Liver (tissue), 9 donors: ENCODE results near the gene RAB18. TPM values are rescaled to one million over a fixed set of nuclear protein-coding genes. Genes with fewer than 3 reads are reported as not detected.

Experiments used
- DNase-seq: peaks from one replicate; pipeline ENCODE4 v3.0.0-alpha.2; 2017; ENCODE audit warnings: low spot score
- H3K27ac ChIP-seq, 2 donors: one replicate each; pipeline ENCODE4 v1.7.0; 2013; ENCODE audit warnings: inconsistent platforms in 2 of 2, low read length in 2 of 2, control low read depth in 1 of 2, low read depth in 1 of 2, mild to moderate bottlenecking in 1 of 2
- H3K27me3 ChIP-seq, 4 donors: one replicate each; pipeline versions ENCODE4 v1.6.1 to v1.7.0; 2013; ENCODE audit warnings: low read length in 3 of 4, inconsistent platforms in 1 of 4, mild to moderate bottlenecking in 1 of 4, moderate library complexity in 1 of 4; ENCODE audit not compliant: control insufficient read depth in 4 of 4, insufficient read depth in 4 of 4
- H3K36me3 ChIP-seq, 4 donors: one replicate each; pipeline versions ENCODE4 v1.6.1 to v1.7.0; 2013; ENCODE audit warnings: low read length in 3 of 4, mild to moderate bottlenecking in 3 of 4, low read depth in 1 of 4, moderate library complexity in 1 of 4; ENCODE audit not compliant: control insufficient read depth in 4 of 4, insufficient read depth in 3 of 4
- H3K4me1 ChIP-seq, 4 donors: one replicate each; pipeline versions ENCODE4 v1.6.1 to v1.7.0; 2013; ENCODE audit warnings: low read length in 3 of 4, mild to moderate bottlenecking in 3 of 4, moderate library complexity in 1 of 4; ENCODE audit not compliant: control insufficient read depth in 4 of 4, insufficient read depth in 4 of 4
- H3K4me3 ChIP-seq, 3 donors: one replicate each; pipeline versions ENCODE4 v1.6.1 to v1.7.0; 2013; ENCODE audit warnings: low read length in 3 of 3, control low read depth in 1 of 3, low read depth in 1 of 3, mild to moderate bottlenecking in 1 of 3
- H3K9ac ChIP-seq, 2 donors: one replicate each; pipeline ENCODE4 v1.7.0; 2013; ENCODE audit warnings: low read length in 2 of 2, mild to moderate bottlenecking in 2 of 2, moderate library complexity in 2 of 2, control low read depth in 1 of 2, low read depth in 1 of 2
- H3K9me3 ChIP-seq, 4 donors: one replicate each; pipeline versions ENCODE4 v1.6.1 to v1.7.0; 2013; ENCODE audit warnings: low read length in 3 of 4; ENCODE audit not compliant: control insufficient read depth in 4 of 4
- EGR1 ChIP-seq, 2 donors: IDR thresholded peaks; 2 replicates each; pipeline ENCODE4 v1.6.1; 2016 to 2018; ENCODE audit warnings: antibody characterized with exemption in 2 of 2, low read depth in 2 of 2
- FOXA1 ChIP-seq: IDR thresholded peaks from 2 replicates; pipeline ENCODE4 v1.6.1; 2016; ENCODE audit warnings: antibody characterized with exemption
- FOXA2 ChIP-seq: IDR thresholded peaks from 2 replicates; pipeline ENCODE4 v1.6.1; 2016; ENCODE audit warnings: antibody characterized with exemption
- GABPA ChIP-seq, 2 donors: IDR thresholded peaks in 1 of 2; conservative IDR thresholded peaks in 1 of 2; 2 replicates each; pipeline ENCODE4 v1.6.1; 2016; ENCODE audit warnings: antibody characterized with exemption in 2 of 2, mild to moderate bottlenecking in 1 of 2, moderate library complexity in 1 of 2
- HNF4A ChIP-seq, 2 donors: conservative IDR thresholded peaks; 2 replicates each; pipeline ENCODE4 v1.6.1; 2016; ENCODE audit warnings: antibody characterized with exemption in 2 of 2, mild to moderate bottlenecking in 2 of 2
- HNF4G ChIP-seq: IDR thresholded peaks from 2 replicates; pipeline ENCODE4 v1.6.1; 2016; ENCODE audit warnings: antibody characterized with exemption
- JUND ChIP-seq, 2 donors: IDR thresholded peaks; 2 replicates each; pipeline ENCODE4 v1.6.1; 2016; ENCODE audit warnings: antibody characterized with exemption in 2 of 2
- NR2F2 ChIP-seq: IDR thresholded peaks from 2 replicates; pipeline ENCODE4 v1.6.1; 2016; ENCODE audit warnings: antibody characterized with exemption
- RAD21 ChIP-seq, 2 donors: IDR thresholded peaks; 2 replicates each; pipeline ENCODE4 v1.6.1; 2016; ENCODE audit warnings: antibody characterized with exemption in 2 of 2, mild to moderate bottlenecking in 2 of 2
- RXRA ChIP-seq, 2 donors: IDR thresholded peaks; 2 replicates each; pipeline ENCODE4 v1.6.1; 2017 to 2018; ENCODE audit warnings: antibody characterized with exemption in 2 of 2, mild to moderate bottlenecking in 1 of 2
- SP1 ChIP-seq: IDR thresholded peaks from 2 replicates; pipeline ENCODE4 v1.6.1; 2018; ENCODE audit warnings: antibody characterized with exemption, mild to moderate bottlenecking
- TAF1 ChIP-seq: conservative IDR thresholded peaks from 2 replicates; pipeline ENCODE4 v1.6.1; 2016; ENCODE audit warnings: antibody characterized with exemption, mild to moderate bottlenecking
- YY1 ChIP-seq: IDR thresholded peaks from 2 replicates; pipeline ENCODE4 v1.6.1; 2016; ENCODE audit warnings: antibody characterized with exemption, mild to moderate bottlenecking
- ZBTB33 ChIP-seq: IDR thresholded peaks from 2 replicates; pipeline ENCODE4 v1.6.1; 2016; ENCODE audit warnings: antibody characterized with exemption
- WGBS: extraction: QIAGEN DNeasy Blood & Tissue Kit; methylation state at CpG from one replicate; pipeline ENCODE4 v1.1.7; 2013; 5-methylcytosine and 5-hydroxymethylcytosine counted together
- polyA plus RNA-seq, 2 donors: library from polyadenylated mRNA; stranded (reverse) in 1 of 2; unstranded in 1 of 2; fragments of 200-250 nt in 1 of 2; fragments of >200 nt in 1 of 2; fragmentation: Nextera tagmentation in 1 of 2; extraction: Ambion mirVana in 1 of 2; gene quantifications; one replicate each; pipeline versions ENCODE4 v1.2.1 to v1.2.3, GENCODE V29; 2013 to 2015
- total RNA-seq, 2 donors: library from RNA; depleted of rRNA; stranded (reverse); fragments of >200 nt; gene quantifications; one replicate each; pipeline ENCODE4 v1.2.3, GENCODE V29; 2014
- TF ChIP-seq, protein P1 (sequence below): IDR thresholded peaks from 2 replicates; pipeline ENCODE4 v1.6.1; 2016; ENCODE audit warnings: antibody characterized with exemption, mild to moderate bottlenecking
- TF ChIP-seq, protein P2 (sequence below): fragments of 150-350 bp; IDR thresholded peaks from 2 replicates; pipeline ENCODE4 v1.5.1; 2017; ENCODE audit warnings: improper control_type of control experiment, low read depth, low read length; ENCODE audit not compliant: missing input control
- TF ChIP-seq, protein P3 (sequence below): IDR thresholded peaks from 2 replicates; pipeline ENCODE4 v1.6.1; 2016; ENCODE audit warnings: antibody characterized with exemption
- TF ChIP-seq, protein P4 (sequence below): IDR thresholded peaks from 2 replicates; pipeline ENCODE4 v1.6.1; 2016; ENCODE audit warnings: antibody characterized with exemption
- donor health status: healthy.
- donor health status: healthy.
- donor health status: healthy.
- donor health status: healthy.
- donor health status: healthy.

The RAB18 gene
- total and polyA plus RNA-seq, 4 donors: 19.8 to 57.8 (median 25.2) TPM

DNA sequence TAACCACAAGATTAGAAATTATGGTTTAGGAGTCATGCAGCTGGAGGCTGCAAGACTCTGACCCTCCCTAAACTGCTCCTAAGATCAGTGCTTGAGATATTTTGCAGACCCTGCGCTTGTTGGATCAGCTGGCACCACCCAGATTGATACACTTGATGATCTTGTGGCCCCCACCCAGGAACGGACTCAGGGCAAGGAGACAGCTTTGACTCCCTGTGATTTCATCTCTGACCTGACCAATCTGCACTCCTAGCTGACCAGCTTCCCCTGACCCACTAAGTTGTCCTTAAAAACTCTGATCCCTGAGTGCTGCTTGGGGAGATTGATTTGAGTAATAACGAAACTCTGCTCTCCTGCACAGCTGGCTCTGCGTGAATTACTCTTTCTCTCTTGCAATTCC is 8.0 kb upstream of the RAB18 start:
- no peaks in the 10 kb centered on the region for H3K36me3 ChIP-seq
- no peak overlapping the region for H3K9ac ChIP-seq
- 75% methylated on average over 4 of the region's 4 CpGs for WGBS
- TF ChIP-seq HNF4A (conservative IDR thresholded peaks at IDR 0.05) (no peak), GABPA (IDR thresholded peaks at IDR 0.05 in 1 of 2, conservative IDR thresholded peaks at IDR 0.05 in 1 of 2) (no peak), TAF1 (no peak), JUND (IDR thresholded peaks at IDR 0.05) (no peak), NR2F2 (no peak), SP1 (no peak), RAD21 (IDR thresholded peaks at IDR 0.05) (no peak), HNF4G (no peak)
- TF ChIP-seq, protein P1, sequence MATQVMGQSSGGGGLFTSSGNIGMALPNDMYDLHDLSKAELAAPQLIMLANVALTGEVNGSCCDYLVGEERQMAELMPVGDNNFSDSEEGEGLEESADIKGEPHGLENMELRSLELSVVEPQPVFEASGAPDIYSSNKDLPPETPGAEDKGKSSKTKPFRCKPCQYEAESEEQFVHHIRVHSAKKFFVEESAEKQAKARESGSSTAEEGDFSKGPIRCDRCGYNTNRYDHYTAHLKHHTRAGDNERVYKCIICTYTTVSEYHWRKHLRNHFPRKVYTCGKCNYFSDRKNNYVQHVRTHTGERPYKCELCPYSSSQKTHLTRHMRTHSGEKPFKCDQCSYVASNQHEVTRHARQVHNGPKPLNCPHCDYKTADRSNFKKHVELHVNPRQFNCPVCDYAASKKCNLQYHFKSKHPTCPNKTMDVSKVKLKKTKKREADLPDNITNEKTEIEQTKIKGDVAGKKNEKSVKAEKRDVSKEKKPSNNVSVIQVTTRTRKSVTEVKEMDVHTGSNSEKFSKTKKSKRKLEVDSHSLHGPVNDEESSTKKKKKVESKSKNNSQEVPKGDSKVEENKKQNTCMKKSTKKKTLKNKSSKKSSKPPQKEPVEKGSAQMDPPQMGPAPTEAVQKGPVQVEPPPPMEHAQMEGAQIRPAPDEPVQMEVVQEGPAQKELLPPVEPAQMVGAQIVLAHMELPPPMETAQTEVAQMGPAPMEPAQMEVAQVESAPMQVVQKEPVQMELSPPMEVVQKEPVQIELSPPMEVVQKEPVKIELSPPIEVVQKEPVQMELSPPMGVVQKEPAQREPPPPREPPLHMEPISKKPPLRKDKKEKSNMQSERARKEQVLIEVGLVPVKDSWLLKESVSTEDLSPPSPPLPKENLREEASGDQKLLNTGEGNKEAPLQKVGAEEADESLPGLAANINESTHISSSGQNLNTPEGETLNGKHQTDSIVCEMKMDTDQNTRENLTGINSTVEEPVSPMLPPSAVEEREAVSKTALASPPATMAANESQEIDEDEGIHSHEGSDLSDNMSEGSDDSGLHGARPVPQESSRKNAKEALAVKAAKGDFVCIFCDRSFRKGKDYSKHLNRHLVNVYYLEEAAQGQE: no peak
- TF ChIP-seq, protein P2, sequence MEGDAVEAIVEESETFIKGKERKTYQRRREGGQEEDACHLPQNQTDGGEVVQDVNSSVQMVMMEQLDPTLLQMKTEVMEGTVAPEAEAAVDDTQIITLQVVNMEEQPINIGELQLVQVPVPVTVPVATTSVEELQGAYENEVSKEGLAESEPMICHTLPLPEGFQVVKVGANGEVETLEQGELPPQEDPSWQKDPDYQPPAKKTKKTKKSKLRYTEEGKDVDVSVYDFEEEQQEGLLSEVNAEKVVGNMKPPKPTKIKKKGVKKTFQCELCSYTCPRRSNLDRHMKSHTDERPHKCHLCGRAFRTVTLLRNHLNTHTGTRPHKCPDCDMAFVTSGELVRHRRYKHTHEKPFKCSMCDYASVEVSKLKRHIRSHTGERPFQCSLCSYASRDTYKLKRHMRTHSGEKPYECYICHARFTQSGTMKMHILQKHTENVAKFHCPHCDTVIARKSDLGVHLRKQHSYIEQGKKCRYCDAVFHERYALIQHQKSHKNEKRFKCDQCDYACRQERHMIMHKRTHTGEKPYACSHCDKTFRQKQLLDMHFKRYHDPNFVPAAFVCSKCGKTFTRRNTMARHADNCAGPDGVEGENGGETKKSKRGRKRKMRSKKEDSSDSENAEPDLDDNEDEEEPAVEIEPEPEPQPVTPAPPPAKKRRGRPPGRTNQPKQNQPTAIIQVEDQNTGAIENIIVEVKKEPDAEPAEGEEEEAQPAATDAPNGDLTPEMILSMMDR: no peak
- TF ChIP-seq, protein P3, sequence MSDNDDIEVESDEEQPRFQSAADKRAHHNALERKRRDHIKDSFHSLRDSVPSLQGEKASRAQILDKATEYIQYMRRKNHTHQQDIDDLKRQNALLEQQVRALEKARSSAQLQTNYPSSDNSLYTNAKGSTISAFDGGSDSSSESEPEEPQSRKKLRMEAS: no peak
- TF ChIP-seq, protein P4, sequence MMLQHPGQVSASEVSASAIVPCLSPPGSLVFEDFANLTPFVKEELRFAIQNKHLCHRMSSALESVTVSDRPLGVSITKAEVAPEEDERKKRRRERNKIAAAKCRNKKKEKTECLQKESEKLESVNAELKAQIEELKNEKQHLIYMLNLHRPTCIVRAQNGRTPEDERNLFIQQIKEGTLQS: no peak
- no peak overlapping the region for H3K27ac ChIP-seq
- H3K4me1 ChIP-seq: no peaks in the 10 kb centered on the region
- H3K9me3 ChIP-seq: peaks cover 0 to 11% (median 4%) of the 10 kb centered on the region in 4 donors
- DNase-seq: no peak
- no peak overlapping the region for H3K4me3 ChIP-seq
- H3K27me3 ChIP-seq: peaks cover 0 to 4% (median 0%) of the 10 kb centered on the region in 4 donors

DNA sequence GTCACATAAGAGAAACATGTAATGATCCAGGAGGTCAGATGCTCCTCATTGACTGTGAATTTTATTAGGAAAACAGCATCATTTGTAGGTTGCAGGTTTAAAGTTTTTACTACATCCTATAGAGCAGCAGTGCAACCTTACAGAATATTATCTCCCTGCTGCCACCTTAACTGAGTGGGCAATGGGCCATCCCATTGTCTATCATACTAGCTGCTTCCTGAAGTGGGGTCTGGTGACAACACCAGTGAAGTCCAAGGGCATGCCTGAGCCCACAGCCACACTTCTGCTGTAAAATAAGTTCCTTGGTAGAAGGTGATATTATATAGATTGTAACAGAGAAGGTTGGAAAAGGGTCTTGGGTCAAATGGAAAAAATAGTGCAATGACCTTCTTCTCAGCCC is 4.0 kb upstream of the RAB18 start:
- H3K36me3 ChIP-seq: no peaks in the 10 kb centered on the region
- DNase-seq: no peak
- TF ChIP-seq ZBTB33 (no peak), EGR1 (IDR thresholded peaks at IDR 0.05; ENCODE audit: low read depth in 2 of 2) (no peak), RXRA (IDR thresholded peaks at IDR 0.05) (no peak), TAF1 (no peak), FOXA2 (no peak), HNF4G (no peak), YY1 (no peak), NR2F2 (no peak), JUND (IDR thresholded peaks at IDR 0.05) (no peak), FOXA1 (no peak), HNF4A (conservative IDR thresholded peaks at IDR 0.05) (no peak)
- TF ChIP-seq, protein P3: no peak
- TF ChIP-seq, protein P1: no peak
- TF ChIP-seq, protein P2: no peak
- TF ChIP-seq, protein P4: no peak
- no peaks in the 10 kb centered on the region for H3K4me1 ChIP-seq
- H3K4me3 ChIP-seq: no peak overlapping the region
- H3K27ac ChIP-seq: no peak overlapping the region
- no peak overlapping the region for H3K9ac ChIP-seq
- no peaks in the 10 kb centered on the region for H3K27me3 ChIP-seq
- no peaks in the 10 kb centered on the region for H3K9me3 ChIP-seq
